HL-60 (cell line): ENCODE measurements around the gene DLX2.

Experiments
- CTCF ChIP-seq: IDR thresholded peaks from one replicate; pipeline ENCODE4 v1.5.1; 2011; ENCODE audit warnings: low read length, control low read depth, inconsistent platforms; ENCODE audit not compliant: insufficient read depth
- POLR2AphosphoS5 ChIP-seq: IDR thresholded peaks from 2 replicates; pipeline ENCODE4 v1.6.1; 2012; ENCODE audit warnings: low read depth

- TF ChIP-seq CTCF: no peak
- TF ChIP-seq POLR2AphosphoS5: no peak
Observed at GRCh38 chr2:172108587-172108930, 5.9 kb upstream of the DLX2 start.
